NCI-H2196 (cell line): Measurements from ENCODE around the gene GRB7.

ENCODE experiments used
- DNase-seq: peaks from one replicate; lab custom pipeline; 2025; ENCODE audit not compliant: unreplicated experiment; lab: John Stamatoyannopoulos, UW

GRB7 gene

DNA sequence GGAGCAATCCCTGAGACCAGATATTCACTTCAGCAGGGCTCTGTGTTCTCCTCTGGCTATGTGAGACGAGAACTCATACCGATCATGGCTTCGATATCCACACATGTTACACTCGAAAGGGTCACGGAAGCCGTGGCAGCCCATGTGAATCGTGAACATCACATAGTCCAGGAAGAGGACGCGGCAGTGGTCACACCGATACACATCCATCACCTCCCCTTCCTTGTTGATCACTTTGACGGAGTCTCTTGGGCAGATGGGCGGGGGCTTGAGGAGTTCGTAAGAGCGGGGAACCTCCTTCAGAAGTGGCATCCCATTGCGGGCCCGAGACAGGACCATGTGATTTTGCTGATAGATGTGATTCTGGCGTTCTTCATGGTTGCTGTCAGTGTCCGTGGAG, 28.0 kb downstream of the GRB7 start:
- no peak for DNase-seq

DNA sequence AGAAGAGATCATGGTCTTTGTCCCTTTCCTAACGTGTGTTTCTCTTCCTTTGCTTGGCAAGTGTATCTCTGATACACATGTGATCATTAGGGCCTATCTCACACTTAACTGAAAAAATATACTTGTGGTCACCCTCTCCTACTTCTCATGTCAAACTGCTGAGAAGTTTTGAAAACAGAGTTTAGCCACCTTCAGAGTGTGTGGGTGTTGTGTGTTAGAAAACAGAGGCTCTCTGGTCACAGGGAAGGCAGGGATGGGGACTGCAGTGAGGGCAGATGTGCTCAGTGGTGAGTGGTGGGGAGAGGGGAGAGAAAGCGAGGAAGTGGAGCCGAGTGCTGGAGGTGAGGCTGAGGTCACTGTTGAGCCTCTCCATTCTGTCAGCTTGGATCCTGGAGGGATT, 29.4 kb downstream of the GRB7 start:
- DNase-seq: no peak

DNA sequence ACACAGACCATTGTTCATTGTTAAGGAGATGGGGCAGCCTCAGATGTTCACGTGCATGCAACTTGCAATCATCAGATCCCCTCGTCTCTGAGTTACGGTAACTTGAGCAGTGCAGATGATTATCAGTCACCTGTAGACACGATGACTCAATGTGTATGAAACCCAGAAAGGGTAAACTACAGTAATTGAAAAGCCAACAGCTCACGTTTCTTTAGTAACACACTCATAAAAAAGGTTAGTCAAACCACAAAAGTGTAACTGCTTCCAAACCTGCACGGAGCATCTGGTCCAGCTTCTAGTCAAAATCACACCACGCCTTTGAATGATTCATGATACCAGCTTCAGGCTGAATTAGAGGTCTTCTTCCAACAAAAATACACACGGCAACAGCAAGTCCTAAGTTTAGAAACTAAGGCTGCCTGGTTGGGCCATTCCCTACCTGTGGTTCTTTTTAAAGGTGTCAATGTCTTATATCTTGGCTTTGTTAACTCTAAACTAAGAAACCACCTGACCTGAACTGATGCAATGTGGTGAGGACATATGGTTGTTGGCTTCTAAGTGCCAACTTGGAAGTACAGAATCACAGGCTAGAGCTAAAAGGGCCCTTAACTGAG, 32.3 kb downstream of the GRB7 start:
- DNase-seq: peak; percentile 81

DNA sequence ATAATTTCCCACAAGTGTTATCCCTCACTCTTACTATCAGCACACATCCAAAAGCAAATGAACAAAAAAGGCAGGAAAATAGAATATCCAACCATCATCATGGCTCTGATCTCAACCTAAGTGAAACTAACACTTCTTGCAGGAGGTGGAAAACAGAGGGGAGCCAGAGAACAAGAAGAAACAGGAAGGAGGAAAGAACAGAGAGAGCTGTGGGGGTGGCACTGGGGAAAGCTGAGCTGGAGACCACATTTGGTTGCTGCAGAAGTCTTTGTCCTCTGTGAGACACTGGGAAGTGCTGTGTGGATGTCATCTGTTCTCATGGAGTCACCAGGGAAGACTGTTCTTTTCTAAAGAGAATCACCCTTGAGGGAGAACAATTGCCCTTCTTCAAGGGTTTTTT, 34.7 kb downstream of the GRB7 start:
- DNase-seq: no peak

DNA sequence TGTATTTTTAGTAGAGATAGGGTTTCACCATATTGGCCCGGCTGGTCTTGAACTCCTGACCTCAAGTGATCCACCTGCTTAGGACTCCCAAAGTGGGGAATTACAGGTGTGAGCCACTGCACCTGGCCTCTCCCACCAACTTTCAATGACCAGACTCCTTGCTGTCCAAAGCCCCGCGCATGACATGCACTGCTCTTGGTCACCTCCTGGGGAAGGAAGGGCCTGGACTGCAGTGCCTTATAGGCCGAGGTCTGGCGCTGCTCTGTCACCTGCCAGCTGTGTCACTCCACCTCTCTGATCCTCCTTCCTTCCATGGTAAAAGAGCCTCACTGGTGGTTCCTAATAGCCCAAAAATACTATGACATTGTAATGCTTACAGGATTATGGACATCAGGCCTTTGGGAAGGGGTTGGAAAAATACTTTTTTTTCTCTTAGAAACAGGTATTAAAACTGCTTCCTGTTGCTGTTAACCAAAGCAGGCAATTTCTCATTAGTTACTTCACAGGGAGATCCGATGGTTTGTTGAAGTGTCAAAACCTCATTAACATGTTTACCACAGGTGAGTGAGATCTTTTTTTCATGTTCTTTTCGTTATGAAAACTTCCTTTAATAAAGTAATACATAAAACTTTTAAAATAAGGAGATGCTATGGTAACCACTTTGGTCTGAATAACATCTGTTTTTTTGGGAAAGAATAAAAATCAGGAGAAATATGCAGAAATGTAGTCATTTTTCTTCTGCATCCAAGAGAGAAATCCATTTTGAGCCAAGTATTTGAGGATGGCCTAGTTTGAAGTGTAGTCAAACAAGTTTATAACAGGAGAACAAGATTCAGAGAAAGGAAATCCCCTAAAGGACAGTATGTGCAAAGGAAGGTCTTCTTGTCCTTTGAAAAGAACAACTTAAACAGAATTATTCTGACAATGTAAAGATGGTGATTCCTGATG, 35.5 kb downstream of the GRB7 start:
- DNase-seq: no peak

DNA sequence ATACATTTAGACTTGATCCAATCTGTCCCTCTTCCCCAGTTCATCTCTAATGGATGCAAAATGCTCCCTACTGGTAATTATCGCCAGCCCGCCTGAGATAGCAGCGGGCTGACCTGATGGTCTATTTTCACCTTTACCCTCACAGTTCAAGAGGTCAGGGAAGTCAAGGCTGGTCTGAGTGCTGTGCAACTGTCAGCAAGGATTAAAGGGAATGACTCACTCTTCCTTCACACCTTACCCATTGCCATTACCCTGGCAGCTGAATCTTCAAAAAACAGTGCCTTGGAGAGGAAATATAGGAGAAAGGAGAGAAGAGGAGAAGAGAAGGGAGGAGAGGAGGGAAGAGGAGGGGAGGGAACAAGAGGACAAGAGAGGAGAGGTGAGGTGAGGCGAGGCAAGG, 36.3 kb downstream of the GRB7 start:
- no peak for DNase-seq

DNA sequence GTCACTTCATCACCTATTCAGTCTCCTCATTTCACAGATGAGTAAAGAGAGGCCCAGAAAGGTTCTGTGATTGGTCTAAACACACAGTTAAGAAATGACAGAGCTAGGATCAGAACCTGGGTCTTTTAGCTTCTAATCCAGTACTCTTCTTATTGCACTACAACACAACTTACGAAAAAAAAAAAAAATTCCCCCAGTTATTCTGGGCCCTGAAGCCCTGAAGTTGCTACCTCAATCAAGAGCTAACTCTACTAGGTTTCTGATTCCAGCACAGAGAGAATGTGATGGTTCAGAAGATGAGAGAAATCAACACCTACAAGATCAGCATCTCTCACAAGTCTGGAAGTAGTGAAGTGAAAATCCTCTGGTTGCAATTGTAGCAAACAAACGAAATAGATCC, 37.3 kb downstream of the GRB7 start:
- no peak for DNase-seq

DNA sequence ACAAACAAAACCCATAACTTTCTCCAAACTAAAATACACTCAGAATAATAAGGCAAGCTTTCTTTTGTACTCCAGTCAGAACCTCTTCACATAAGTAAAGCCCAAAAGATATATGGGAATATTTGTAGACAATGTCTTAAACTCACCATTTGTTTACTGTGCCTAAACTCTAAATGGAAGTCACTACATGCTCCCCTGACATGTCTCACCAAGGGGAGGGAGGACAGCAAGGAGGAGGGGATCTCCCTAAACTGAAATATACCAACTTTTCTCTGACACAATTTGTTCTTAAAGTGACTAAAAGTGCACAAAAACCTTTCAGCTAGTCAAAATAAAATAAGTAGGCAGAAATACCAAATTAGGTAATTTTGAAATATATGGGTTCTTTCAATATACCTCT, 38.5 kb downstream of the GRB7 start:
- no peak for DNase-seq

DNA sequence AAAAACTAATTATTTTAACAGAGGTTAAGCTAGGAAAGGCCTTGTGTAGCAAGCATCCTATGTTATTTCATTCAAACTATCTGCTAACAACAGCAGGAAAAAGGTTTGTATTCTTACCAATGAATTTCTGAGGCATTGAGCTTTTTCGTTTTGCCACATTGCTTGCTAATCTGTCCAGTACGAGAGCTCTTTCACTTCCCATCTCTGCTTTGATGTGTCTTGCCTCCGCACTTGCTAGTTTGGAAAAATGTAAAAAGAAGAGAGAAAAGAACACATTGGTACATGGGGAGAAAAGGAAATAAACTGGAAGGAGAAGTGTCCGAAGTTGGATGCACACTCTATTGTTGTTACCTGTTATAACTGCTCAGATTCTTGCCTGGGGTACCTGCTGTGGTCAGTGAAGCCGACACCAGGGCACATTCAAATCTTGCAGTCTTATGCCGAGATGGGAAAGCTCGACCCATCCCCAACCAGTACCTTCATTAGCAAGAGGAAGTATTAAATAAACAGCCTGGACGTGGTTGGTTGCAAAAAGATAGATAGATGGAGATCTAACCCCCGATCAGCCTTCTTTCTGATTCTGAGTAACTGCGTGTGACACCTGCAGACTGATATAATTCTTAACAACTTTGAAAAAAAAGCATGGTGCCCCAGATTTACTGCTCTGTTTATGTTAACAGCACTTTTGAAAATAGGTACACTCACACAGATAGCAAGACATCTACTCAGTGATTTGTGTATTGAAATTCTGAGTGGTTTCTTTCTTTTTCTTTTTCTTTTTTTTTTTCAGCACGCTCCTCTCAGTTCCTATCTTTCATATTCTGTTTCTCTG, 40.0 kb downstream of the GRB7 start:
- no peak for DNase-seq

DNA sequence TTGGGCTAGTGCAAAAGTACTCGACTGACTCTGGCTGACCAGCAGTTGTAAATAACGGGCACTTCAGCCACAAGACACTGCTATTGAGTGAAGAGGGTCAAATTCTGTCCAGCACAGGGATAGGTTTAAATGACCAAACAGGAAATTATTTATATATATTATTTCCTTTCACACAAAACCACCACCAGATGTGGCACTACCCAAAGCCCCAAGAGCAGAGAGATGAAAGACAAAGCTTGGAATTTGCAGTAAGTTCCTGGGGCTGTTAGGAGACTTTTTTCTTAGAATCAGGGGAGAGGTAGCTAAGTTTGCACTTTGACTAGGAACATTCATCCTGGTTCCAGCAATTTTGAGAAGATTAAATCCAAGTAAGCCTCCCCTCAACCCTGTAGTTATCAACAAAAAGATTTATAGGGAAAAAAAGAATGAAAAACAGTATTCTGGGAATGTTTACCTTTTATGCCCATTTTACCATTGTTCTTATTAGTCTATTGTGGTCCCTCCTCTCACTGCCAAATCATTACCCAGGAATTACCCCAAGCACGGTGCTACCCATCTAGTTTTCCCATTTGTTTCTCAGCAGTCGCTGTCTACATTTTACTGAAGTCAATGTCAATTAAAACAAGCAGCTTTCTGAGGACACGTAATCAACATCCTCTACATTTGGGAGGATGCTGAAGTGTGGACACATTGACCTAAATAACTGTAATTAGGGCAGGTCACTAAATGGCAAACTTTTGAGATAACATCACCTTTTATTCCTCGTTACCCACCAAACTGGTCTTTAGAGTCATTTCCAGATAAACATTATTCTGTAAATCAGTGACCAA, 43.5 kb downstream of the GRB7 start:
- DNase-seq: no peak

DNA sequence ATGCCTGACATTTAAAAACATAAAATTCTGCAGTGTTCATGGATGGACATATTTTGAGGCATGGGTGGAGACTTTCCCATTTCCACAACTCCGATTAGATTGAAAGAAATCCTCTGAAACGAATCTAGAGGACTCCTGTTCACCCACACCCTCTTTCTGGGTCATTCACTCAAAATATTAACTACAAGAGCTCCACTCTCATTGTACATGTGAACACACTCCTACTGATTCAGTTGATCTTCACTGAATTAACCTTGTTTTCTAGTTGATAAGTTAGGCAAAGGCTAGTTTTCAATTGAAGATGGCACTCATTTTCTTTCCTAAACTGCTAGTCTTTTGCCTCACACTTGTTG, 44.1 kb downstream of the GRB7 start:
- no peak for DNase-seq

DNA sequence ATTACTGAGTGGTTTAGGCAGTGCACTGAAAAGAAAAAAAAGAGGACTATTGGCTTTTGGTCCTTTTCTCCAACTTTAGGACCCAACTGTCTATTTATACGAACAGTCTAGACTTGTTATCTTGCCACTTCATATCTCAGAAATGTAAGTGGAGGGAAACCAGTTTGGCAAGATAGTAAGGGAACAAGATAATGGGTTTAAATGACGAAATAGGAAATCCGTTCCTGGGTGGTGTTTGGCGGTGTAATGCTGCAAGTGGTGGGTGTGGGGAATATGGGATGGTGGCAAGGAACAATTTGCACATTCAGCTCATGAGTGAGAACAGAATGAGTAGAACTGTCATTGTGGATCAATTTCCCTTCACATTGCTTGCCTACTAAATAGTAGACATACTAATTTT, 44.7 kb downstream of the GRB7 start:
- peak; percentile 27 for DNase-seq

DNA sequence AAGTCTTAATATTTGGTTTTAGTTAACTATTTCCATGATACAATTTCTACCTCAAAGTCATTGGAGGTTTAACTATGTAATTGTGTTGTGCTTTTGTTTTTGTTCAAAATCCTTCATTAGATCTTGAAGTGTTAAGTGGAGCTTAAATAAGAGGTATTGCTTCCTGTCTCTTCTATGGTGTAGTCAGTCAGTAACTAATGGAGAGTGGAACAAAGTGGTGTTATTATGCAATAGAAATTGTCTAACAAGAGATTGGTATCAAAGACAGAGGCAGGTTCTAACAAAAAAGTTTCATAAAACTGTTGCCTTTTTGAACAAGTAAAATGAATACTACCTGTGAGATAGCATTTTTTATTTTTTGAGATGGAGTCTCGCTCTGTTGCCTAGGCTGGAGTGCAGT, 45.2 kb downstream of the GRB7 start:
- DNase-seq: no peak

DNA sequence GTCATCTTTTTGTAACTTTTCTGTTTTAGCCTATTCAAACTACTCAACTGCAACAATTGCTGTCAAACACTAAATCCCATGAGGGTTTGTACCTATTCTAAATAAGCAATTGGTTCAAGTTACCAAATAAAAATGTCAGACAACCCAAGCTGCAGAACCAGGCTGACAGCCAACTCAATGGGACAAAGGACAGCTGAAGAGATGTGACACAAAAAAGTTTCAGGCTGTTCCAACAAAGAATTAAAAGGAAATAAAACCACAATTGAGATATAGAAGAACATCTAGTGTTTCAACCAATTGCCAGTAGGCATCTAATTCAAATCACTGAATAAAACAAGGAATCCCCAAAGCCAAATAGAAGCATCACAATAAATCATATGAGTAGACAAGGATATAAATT, 49.3 kb downstream of the GRB7 start:
- no peak for DNase-seq

DNA sequence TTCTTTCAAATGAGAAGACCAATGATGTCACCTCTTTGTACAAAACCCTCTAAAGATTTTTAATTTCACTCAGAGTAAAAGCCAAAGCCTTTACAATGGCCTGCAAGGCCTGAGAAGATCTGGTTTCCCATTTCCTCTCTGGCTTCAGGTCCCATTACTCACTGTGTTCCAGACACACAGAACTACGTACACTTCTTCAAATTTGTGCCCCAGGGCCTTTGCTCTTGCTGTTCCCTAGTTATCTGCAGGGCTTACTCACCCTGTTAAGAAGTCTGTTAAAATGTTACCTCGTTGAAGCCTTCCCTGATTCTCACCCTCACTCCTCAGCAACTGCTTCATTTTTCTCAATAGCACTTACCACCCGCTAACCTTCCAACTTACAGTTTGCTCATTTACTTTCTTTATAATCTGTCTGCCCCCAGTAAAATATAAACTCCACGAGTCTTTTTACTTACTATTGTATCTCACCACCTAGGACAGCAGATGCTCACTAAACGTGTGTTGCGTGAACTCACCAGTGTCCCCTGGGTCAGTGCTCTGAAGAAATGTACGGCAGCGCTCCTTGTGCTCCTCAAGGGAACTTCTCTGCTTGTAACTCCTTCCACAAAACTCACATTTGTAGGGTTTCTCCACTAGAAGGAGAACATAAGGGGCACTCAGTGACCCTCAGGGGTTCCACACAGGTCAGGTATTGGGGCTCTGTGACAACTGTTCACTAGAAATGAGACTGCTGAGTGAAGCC, 50.2 kb downstream of the GRB7 start:
- DNase-seq: no peak

DNA sequence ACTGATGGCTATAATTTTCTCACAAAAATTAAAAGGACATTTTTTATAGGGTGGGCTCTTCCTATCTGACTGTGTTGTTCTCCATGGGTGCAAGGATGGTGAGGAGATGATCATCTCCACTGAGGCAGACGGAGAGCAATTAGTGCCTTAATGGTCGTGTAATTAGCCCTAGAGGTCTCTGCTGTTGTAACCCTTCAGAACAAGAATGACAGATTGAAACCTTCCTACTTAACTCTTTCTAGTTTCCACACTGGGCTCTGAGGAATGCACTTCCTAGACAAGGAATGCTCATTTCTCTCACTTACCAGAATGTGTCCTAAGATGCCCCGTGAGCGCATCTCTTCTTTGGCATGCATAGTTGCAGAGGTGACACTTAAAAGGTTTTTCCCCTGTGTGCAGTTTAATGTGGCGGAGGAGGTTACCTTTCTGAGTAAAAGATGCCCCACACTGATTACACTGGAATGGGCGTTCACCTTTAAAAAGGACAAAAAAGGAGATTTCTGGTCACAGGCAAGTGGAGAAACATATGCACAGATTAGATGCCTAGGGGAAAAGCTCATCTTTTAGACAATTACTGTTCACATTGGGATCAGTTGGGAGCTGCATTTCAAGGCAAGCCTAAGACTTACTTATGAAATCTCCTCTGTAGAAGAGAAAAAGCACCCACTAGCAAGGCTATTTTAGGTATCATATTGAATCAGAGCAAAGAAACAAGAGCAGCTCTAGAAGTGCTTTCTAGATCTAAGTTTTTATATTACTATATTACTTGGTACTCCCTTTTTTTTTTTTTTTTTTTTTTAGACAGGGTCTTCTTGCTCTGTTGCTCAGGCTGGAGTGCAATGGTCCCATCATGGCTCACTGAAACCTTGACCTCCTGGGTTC, 53.6 kb downstream of the GRB7 start:
- DNase-seq: no peak

DNA sequence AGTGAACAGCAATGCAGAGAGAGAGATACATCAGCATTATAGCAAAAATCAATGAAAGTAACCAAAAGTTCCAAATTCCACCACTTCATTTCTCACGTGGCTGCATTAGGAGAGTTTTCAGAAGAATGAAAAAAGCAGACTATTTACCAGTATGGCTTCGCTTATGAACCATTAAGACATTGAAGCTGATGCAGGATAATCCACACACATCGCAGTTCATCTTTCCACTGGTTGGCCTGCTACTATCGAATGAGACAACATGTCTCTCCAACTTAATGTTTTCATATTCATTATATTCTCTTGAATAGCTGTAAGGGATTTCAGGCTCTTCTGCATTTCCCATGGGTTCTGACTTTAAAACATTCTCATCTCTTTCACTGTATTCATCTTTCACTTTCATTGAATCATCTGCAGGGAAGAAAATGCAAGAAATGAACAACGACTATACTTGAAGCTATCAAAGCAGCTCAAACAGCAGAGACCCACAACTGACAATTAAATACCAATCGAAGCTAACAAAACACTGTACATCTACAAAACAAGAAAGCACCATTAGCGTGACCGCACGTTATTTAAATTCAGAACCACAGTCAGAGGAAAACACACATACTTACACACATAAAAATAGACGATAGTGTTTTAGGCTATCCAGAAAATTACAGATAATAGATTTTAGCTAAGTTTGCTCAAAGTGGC, 54.9 kb downstream of the GRB7 start:
- DNase-seq: no peak

DNA sequence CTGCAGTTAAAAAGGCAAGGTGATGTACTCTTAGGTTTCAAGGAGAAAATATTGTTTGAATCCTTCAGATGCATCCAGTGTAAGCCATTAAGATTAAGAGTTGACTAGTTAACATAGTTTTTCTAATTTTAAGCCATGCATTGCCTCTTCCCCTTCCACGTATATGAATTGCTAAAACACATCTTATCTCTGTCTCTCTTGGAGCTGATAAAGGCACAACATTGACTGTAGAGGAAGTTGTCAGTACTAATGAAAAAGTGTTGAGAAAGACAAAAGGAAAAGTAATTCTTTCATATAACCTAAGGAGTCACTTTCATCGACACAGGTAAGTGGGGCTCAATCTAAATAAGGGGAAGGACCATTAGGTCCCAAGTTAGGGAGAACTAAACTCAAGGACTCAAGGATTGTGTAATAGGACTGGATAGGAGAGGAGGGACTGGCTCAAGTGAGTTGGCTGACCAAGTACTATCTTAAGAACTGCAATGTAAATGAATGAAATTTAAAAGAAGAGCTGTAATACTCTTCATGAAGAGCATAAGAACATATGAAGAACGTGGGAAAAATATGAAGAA, 55.6 kb downstream of the GRB7 start:
- no peak for DNase-seq
